ENCODE data around the gene VCL.
"Not testable (repeated sequence)": the region's sequence is repeated elsewhere in the genome, so short reads cannot be mapped to it uniquely, and the experiment has no call there.

The VCL gene

DNA sequence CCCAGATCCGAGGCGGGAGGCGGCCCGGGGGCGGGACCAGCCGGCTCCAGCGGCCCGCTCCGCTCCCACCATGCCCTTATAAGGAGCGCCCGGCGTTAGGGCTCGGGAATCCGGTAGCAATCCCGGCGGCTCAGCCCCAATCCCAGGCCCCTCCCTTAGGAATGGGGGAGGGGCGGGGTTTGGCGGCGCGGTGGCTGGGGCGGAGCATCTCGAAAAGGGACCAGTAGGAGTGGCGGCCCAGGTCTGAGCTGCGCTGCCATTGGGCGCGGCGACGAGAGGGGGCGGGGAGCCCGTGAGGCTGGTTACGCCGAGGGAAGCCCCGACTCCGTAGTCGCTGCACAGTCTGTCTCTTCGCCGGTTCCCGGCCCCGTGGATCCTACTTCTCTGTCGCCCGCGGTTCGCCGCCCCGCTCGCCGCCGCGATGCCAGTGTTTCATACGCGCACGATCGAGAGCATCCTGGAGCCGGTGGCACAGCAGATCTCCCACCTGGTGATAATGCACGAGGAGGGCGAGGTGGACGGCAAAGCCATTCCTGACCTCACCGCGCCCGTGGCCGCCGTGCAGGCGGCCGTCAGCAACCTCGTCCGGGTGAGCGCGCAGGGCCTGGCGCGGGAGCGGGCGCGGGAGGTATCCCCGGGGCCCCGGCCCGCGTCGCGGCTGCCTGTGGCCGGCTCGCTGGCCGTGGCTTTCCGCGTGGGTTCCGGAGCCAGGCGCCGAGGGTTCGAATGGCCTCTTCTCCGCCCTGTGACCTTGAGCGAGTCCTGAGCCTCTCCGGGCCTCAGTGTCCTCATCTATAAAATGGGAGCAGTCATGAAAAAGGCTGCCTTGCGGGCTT lies at the start of gene VCL:
TSS of gene VCL (plus strand) at position 330 of the 836 bp plus-strand sequence. CDS start at position 422, 92 bp downstream.
- peak; percentile 95 for DNase-seq

DNA sequence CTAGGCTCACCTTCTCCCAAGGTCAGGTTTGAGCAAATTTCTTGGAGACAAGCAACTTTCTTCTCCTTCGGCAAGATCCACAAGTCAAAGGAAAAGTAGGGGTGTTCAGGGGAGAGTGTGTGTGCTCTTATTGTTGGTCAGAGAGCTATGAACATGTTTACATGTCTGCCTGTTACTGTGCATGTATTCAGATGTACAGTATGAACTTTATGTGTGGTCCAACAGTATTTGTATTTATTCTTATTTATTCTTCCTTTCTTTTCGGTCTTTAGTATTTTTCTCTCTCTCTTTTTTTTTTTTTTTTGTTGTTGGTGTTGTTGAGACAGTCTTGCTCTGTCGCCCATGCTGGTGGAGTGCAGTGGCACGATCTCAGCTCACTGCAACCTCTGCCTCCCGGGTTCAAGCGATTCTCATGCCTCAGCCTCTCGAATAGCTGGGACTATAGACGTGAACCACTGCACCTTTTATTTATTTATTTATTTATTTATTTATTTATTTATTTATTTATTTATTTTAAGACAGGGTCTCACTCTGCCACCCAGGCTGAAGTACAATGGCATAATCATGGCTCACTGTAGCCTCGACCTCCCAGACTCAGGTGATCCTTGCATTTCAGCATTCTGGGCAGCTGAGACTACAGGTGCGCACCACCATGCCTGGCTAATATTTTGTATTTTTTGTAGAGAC lies 48.8 kb upstream of the VCL start:
- no peak for DNase-seq

DNA sequence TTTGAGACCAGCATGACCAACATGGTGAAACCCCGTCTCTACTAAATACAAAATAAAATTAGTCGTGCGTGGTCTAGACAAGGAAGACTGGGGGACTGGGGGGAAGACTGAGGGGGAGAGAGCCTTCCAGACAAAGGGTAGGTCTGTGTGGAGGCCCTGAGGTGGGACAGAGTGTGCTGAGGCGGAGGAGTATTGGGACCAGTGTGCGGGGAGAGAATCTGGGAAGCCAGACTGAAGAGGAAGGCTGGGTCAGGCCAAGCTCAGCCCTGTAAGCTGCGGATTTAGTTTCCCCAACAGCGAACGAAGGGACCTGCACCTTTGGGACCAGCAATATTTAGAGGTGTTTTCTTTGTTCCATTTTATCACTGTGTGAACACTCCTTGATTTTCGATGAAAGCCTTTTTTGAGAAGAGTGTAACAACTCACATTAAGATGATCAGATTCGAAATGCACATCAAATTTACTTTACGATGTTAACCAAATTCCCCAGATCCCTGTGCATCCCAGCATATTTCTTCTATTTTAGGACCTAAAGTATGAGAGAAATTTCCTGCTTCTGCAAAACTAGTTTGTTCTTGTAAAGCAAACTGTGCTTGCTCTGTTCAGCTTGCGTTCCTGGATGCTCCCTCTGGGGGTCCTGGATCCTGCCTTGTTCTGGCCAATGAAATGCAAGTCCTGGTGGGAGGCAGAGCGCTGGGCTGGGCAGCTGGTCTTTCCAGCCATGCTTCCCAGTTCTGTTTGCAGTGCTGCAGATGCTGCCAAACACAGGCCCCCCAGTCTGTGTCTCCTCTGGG lies 47.6 kb upstream of the VCL start:
- no peak for DNase-seq

DNA sequence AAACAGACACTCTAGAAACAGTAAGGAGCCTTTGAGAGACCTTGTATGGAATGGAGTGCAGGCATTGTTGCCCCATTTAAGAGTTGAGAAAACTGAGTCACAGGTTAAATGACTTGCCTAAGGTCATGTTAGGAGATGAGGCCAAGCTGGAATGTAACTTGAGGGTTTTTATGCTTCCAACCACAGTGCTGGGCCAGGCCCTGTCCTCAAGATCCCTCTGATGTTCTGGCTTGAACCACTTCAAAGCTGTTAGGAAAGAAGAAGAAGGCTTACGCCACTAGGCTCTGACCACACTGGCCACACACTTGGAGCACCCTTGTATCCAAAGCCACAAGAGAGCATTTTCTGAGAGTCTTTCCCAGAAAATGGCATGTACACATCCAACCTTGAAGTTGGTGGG lies 44.3 kb upstream of the VCL start:
- no peak for DNase-seq

DNA sequence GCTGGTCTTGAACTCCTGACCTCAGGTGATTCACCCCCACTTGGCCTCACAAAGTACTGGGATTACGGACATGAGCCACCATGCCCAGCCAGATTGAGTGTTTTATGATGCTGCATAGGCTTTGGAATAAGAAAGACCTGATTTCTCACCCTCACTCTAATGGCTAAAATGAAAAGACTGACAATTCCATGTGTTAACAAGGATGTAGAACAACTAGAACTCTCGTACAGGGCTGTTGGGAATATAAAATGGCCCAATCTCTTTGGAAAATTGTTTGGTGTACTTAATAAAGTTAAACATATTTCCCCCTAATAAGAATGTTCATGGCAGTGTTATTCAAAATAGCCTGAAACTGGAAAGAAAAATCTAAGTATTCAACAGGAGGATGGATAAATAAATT lies 43.2 kb upstream of the VCL start:
- DNase-seq, result no peak

DNA sequence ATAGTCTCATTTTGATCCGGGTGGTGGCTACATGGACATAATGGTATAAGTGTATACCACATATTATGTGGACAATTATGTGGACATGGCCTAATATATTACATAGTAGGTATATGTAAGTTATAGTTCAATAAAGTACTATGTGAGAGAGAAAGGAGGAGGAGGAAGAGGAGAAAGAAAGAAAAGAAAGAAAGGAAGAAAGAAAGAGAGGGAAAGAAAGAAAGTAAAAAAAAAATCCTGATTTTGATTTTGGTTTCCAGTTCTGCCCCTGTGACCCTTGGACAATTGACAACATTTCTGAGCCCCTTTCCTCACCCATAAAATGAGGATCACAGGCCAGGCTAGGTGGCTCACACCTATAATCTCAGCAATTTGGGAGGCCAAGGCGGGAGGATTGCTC lies 42.2 kb upstream of the VCL start:
- no peak for DNase-seq

DNA sequence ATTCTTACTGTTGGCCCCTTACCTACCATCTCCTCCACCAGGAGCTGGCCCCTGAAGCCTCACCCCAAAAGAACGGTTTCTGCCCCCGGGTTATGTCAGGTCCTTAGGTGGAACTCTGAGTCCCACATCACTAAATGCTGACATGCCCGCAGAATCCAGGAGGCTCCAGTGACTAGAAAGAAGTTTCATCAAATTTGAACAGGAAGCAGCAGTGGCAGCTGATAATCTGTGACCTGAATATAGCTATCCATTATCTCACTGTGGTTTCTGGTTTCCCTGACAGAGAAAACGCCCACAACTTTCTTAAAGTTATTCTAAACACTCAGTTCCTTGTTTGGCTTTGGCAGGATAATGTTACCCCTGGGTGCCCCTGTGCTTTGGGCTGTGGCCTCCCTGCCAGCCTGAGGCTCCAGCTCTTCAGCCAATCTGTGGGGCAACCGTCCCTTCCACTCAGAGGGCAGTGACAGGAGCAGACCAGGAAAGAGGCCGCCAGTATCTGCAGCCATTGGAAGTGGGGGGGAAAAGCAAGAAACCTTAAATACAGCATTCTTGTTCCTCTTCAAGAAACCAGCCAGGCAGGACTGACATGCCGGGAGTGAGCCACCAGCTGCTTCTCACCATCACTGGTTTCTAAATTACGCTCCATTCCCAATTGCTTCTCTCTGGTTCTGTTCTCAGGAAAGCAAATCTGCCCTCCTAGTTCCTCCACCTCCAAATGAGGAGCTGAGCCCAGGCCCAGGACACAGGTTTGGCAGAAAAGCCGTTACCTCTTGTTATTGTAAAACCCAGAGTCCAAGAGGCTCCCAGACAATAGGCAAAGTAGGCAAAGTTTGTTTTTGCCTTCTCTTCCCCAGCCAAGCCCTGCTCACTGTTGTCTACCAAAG lies 41.2 kb upstream of the VCL start:
- peak; percentile 27 for DNase-seq

DNA sequence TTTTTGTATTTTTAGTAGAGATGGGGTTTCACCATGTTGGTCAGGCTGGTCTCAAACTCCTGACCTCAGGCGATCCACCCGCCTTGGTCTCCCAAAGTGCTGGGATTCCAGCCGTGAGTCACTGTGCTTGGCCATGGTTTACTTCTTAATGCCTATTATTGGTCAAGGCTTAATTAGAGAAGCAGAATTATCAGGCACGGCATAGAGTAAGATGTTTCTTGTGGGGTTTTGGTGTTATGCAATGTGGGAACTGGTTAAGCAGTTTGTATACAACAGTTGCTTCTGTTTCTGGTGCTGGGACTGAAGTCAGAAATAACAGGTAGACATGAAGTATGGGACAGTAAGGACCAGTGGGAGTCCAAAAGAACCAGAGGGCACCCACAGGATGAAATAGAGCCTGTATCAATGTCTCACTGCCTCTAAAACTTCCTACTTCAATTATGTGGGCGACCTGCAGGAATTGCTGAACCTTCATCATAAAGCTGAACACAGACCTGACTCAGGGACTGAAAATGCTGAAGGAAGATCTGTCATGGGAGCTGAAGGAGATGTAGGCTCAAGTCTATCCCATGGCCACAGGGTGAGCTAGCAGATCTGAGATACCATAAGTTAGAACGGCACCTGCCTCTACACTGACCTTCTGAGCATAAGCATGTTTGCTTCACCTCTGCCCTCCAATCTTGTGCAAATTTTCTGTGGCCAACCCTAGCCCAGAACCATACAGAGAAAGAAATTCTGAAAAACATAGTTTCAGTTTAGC lies 38.3 kb upstream of the VCL start:
- no peak for DNase-seq

DNA sequence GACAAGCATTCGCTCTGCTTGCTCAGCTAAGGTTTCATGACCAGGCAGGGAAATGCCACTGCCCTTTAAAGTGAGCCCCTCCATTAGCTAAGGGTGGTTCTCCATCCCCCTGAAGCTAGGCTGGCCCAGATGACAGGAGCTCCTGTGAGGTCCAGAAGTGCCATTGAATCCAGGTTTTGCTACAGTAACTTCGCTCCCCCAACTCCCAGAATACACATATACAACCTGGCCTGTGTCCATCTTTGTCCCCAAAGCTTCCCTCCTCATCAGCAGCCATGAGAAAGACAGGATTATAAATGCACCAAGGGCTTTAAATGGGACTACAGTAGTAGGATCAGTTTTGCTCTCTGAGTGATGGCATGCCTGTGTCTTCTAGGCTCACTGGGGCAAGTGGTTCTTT lies 35.5 kb upstream of the VCL start:
- no peak for DNase-seq

DNA sequence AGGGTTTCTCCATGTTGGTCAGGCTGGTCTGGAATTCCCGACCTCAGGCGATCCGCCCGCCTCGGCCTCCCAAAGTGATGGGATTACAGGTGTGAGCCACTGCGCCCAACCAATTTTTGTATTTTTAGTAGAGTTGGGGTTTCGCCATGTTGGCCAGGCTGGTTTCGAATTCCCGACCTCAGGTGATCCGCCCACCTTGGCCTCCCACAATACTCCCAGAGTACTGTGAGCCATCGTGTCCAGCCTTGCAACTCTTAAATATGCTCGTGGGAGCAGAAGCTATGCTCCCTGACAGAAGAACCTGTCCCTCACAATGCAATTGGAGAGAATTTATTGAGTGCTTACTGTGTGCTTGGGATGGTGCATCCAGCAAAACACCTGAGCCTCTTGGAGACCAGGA lies 34.4 kb upstream of the VCL start:
- not testable (repeated sequence) for DNase-seq

DNA sequence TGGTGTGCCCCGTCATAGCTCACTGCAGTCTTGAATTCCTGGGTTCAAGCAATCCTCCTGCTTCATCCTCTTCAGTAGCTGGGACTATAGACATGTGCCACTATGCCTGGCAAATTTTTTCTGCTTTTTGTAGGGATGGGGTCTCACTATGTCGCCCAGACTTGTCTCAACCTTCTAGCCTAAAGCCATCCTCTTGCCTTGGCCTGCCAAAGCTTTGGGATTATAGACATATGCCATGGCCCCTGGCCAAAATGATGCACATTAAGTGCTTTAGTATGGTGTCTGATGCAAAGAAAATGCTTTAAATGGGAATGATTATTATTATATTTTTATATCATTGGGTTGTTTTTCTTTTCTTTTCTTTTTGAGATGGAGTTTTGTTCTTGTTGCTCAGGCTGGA lies 33.2 kb upstream of the VCL start:
- DNase-seq, result no peak

DNA sequence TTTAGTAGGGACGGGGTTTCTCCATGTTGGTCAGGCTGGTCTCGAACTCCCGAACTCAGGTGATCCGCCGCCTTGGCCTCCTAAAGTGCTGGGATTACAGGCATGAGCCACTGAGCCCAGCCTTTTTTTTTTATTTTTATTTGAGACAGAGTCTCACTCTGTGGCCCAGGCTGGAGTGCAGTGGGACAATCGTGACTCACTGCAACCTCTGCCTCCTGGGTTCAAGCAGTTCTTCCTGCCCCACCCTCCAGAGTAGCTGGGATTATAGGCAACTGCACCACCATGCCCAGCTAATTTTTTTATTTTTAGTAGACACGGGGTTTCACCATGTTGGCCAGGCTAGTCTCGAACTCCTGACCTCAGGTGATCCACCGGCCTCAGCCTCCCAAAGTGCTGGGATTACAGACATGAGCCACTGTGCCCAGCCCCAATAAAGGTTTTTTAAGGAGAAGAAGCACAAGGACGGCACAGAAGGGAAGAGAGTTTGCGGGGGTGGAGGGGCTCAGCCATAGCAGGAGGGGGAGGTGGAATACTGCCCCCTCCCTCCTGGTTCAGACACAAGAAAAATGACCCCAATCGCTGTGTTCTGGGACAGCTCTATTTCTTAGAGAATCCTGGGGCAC lies 32.5 kb upstream of the VCL start:
- DNase-seq, result not testable (repeated sequence)

DNA sequence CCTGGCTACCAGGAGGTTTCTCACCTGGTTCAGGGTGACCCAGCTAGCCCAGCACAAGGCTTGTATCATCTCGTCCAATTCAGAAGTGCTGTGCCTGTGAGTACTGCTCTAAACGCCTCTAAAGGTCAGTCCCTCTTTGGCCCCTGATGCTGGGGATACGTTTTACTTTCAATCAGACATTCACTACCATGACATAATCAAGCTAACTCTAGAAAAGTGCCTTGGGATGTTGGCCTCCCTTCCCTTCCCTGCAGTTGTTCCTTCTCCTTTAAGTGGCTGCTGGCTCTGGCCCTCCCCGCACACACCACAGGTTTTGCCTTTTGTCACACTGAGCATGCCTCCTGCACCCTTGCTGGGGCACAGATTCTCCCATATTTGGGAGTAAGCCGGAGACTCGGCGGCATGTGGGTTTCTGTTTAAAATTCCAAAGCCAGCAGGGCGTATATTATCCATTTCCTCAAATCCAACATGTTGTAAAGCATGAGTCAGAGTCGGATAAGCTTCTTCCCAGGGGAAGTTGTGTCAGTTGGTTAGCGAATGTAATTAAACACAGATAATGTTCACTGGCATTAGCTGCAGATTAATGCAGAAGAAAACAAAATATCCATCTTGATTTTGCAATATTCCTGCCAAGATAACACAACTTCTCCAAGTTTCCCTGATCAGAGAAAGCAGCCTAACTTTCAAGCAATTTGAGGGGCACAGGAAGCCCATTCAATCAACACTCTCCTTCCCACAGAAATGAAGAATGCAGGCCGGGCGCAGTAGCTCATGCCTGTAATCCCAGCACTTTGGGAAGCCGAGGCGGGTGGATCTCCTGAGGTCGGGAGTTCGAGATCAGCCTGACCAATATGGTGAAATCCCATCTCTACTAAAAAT lies 31.8 kb upstream of the VCL start:
- no peak for DNase-seq

DNA sequence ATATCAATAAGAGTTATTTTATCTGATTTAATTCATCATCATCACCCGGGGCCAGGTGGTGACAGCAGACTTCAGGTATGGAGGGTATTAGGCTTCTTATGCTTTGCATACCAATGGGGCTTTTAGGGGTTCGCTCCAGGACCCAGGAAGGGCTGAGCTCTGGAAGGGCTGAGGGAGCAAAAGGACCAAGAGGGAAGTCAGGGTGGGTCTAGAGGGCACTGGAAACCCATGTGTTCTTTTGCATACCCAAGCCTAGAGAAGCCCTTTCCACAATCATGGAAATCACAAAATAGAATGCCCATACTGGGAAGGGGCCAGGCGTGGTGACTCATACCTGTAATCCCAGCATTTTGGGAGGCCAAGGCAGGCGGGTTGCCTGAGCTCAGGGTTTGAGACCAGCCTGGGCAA lies 30.9 kb upstream of the VCL start:
- no peak for DNase-seq

DNA sequence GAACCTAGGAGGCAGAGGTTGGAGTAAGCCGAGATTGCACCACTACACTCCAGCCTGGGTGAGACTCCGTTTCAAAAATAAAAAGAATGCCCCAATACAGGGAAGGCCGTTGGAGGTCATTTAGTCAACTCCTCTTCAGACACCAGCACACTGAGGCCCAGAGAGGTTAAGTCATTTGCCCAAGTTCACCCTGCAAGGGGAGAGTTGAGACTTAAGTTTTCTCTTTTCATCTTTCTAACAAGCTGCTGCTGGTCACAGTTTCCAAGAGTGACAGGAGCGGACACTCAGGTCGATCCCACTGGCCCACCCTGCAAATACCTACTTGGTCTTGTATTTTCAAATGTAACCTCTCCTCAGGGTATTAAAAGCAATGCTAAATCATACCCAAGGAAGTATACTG lies 30.4 kb upstream of the VCL start:
- no peak for DNase-seq

DNA sequence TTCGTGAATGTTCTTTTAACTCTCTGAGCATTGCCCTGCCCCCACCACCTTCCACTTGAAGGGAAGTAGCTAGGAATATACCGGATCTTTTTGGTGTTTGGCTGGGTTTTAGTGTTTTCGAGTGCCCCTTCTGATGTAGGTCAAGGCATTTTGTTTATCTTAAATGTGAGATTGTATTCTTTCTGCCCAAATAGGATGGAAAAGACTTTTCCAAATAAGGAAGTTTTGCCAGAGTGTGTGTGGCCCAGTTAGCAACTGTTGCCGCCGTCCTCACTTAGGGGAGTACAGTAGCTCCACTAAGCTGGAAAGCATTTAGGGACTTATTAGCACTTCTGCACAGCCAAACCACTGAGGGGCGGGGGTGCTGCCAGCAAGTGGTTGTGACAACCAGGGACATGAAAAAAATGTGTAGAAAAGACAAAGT lies 29.8 kb upstream of the VCL start:
- DNase-seq, result no peak

DNA sequence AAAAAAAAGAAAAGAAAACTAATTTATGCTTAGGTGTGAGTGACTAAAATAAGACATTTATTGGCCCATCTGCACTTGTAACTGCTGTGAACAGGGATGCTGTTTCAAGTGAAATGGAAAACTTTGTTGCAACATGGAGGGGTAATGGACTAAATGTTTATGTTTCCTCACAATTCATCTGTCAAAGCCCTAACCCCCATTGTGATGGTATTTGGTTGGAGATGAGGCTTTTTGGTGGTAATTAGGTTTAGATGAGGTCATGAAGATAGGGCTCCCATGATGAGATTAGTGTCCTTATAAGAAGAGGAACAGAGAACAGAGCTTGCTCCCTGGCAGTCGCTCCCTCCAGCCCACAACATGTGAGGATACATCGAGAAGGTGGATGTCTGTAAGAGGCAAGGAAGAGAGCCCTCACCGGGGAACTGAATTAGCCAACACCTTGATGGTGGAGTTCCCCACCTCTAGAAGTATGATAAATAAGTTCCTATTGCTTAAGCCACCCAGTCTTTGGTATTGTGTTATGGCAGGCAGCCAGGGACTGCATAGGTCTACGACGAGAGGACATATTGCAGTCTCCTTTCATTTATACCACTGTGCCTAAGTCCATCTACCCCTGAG lies 28.6 kb upstream of the VCL start:
- no peak for DNase-seq

DNA sequence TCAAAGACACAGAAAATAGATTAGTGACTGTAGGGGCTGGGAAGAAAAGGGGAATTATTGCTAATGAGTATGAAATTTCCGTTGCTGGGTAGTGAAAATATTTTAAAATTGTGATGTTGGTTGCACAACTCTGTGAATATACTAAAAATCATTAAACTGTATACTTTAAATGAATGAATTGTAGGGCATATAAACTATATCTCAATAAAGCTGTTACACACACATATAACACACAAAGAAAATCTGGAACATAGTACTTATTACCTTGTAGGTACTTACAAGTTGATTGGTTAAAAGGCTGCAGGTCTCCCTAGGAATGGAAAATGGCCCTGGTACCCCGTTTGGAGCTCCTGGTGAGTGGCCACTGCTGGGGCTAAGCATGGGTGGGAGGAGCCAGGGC lies 27.1 kb upstream of the VCL start:
- DNase-seq, result no peak

DNA sequence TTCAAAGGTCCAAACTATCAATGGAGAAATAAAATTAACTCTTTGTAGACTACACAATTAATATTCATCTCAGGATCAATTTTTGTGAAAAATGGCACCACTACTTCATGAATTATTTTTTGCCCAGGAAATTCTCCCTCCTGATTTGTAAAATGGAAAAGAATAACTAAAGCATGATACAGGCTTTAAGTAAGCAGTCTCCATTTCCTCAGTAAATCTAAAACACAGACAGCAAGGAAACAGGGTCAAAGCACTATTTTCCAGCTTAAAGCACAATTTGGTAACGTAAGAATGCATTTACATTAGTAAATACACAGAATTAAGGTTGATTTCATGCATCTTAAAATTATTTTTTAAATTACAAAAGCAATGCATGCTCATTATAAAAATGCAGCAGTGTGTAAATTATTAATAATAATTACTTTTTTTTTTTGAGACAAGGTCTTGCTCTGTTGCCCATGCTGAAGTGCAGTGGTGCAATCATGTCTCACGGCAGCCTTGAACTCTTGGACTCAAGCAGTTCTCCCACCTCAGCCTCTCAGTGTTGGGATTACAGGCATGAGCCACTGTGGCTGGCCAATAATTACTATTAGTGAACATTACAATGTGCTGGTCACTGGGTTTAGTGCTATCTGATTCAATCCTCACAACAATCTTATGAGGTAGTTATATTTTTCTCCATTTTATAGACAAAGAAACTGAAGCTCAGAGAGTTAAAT lies 26.1 kb upstream of the VCL start:
- no peak for DNase-seq

All from stimulated activated CD4-positive, alpha-beta T cell treated with anti-CD3 and anti-CD28 coated beads, Interleukin-4, amount 100 ng/mL, for 24 hours (primary cell).